ENCODE results near the gene KAZN. TPM values are rescaled to one million over a fixed set of nuclear protein-coding genes. Genes with fewer than 3 reads are reported as not detected.

KAZN gene
- total and polyA plus RNA-seq, 2 of the 8 experiments (the other 6 are each of a cell fraction or from before 2014, with no cell fraction given), result 3.7 to 11.8 TPM

- Histone ChIP-seq H3K9ac (replicated peaks in 1 of 4; ENCODE audit: extremely low read depth in 1 of 4, low read depth in 3 of 4, low read length in 3 of 4) (no peak overlapping the region), H2AFZ (ENCODE audit: low read length) (no peak overlapping the region), H3K27ac (ENCODE audit: low read depth, low read length) (no peak overlapping the region), H3K27me3 (replicated peaks in 1 of 4; ENCODE audit: control insufficient read depth in 3 of 4, extremely low read depth in 1 of 4, insufficient read depth in 3 of 4, low read length in 3 of 4) (no peaks in the 10 kb centered on the region; a peak in 1 of 7 replicates), H3K79me2 (ENCODE audit: control insufficient read depth in 1 of 2, insufficient read depth in 2 of 2, low read length in 2 of 2) (no peaks in the 10 kb centered on the region), H2BK12ac (ENCODE audit: low read depth, low read length) (no peak overlapping the region), H3K4me3 (ENCODE audit: extremely low read depth in 1 of 4, insufficient read depth in 2 of 4, low read depth in 3 of 4, low read length in 4 of 4) (no peak overlapping the region), H3K14ac (ENCODE audit: insufficient read length) (no peak overlapping the region), H3K9me3 (ENCODE audit: insufficient read depth in 2 of 2, low read depth in 1 of 2, low read length in 1 of 2) (no peaks in the 10 kb centered on the region), H4K5ac (ENCODE audit: insufficient read length, low read depth, low read length) (no peak overlapping the region), H3K4ac (replicated peaks; ENCODE audit: insufficient read length, low read depth, low read length) (no peak overlapping the region), H4K20me1 (replicated peaks in 1 of 2; ENCODE audit: control insufficient read depth in 1 of 2, insufficient read depth in 2 of 2, low read length in 2 of 2) (no peaks in the 10 kb centered on the region), H4K91ac (replicated peaks; ENCODE audit: insufficient read length, low read length) (no peak overlapping the region), H4K8ac (ENCODE audit: extremely low read depth, insufficient read depth, low read length) (no peak overlapping the region), H2BK5ac (ENCODE audit: low read depth, low read length) (no peak overlapping the region), H3K4me2 (ENCODE audit: insufficient read depth in 1 of 2, low read depth in 2 of 2, low read length in 2 of 2) (no peak overlapping the region), H2BK20ac (ENCODE audit: low read length) (no peak overlapping the region), H3K56ac (replicated peaks; ENCODE audit: insufficient read length, low read depth, low read length) (no peak overlapping the region), H3K4me1 (replicated peaks in 1 of 4; ENCODE audit: control insufficient read depth in 3 of 4, insufficient read depth in 4 of 4, low read length in 3 of 4) (peaks cover 9 to 16% (median 10%) of the 10 kb centered on the region in 4 experiments), H2AK5ac (ENCODE audit: low read depth, low read length) (no peak overlapping the region), H3K23me2 (ENCODE audit: low read depth, low read length) (no peaks in the 10 kb centered on the region), H3K36me3 (ENCODE audit: control insufficient read depth in 2 of 4, insufficient read depth in 4 of 4, low read length in 3 of 4) (peaks cover 0 to 3% (median 0%) of the 10 kb centered on the region in 4 experiments; a peak in 1 of 8 replicates), H3K23ac (ENCODE audit: insufficient read length) (no peak overlapping the region), H3K79me1 (ENCODE audit: low read depth, low read length) (no peaks in the 10 kb centered on the region), H2BK120ac (replicated peaks; ENCODE audit: low read depth, low read length) (no peak overlapping the region), H2BK15ac (ENCODE audit: low read length) (no peak overlapping the region), H3K18ac (ENCODE audit: extremely low read depth, low read length) (no peak overlapping the region)
- POLR2A ChIA-PET (ENCODE audit: partially characterized antibody), result no interaction called here
- CTCF ChIA-PET (ENCODE audit: partially characterized antibody), result interaction anchor here (0.6 to 2.9 kb wide), 12 partner anchors 10 to 311 kb away, joined by 3 to 7 read pairs (median 4); no protein-coding TSS in a partner anchor
- FAIRE-seq (no peak), DNase-seq (ENCODE audit: low read depth in 1 of 2, low spot score in 2 of 2) (no peak)
- 78% methylated on average over 15 of the region's 15 CpGs; no CpG with 5 or more reads in 1 of the 2 experiments for WGBS, 2 experiments (ENCODE audit: extremely low coverage in 1 of 2, insufficient coverage in 1 of 2, insufficient read length in 1 of 2, insufficient replicate concordance in 2 of 2, low coverage in 1 of 2, low lambda C conversion rate in 2 of 2, missing lambda C conversion rate in 1 of 2)
- TF ChIP-seq TAF7 (optimal IDR thresholded peaks at IDR 0.05; ENCODE audit: borderline replicate concordance, low read depth, low read length) (no peak), SUZ12 (IDR thresholded peaks at IDR 0.05; ENCODE audit: low read length) (no peak), KDM4A (IDR thresholded peaks at IDR 0.05; ENCODE audit: low read depth, low read length, severe bottlenecking) (no peak), NANOG (IDR thresholded peaks at IDR 0.05; ENCODE audit: insufficient read depth, low read depth, low read length, poor library complexity, severe bottlenecking) (no peak), JUND (IDR thresholded peaks at IDR 0.05; ENCODE audit: low read length) (no peak), SIN3A (conservative IDR thresholded peaks at IDR 0.05 in 1 of 2, IDR thresholded peaks at IDR 0.05 in 1 of 2; ENCODE audit: low read depth in 1 of 2, low read length in 2 of 2) (no peak), YY1 (IDR thresholded peaks at IDR 0.05; ENCODE audit: low read depth, low read length) (no peak), CEBPB (IDR thresholded peaks at IDR 0.05; ENCODE audit: low read depth, low read length) (no peak), TCF12 (IDR thresholded peaks at IDR 0.05; ENCODE audit: low read depth, low read length) (no peak), EZH2 (IDR thresholded peaks at IDR 0.05; ENCODE audit: low read depth, low read length, severe bottlenecking) (no peak), GTF2F1 (IDR thresholded peaks at IDR 0.05; ENCODE audit: borderline replicate concordance, low read depth, low read length) (no peak), EP300 (IDR thresholded peaks at IDR 0.05; ENCODE audit: borderline replicate concordance in 1 of 2, low read depth in 2 of 2, low read length in 2 of 2) (no peak)
Measured at GRCh38 chr1:15115542-15116330, 517.3 kb downstream of the KAZN start.
